Measurements from ENCODE around the gene HECTD4.
"Not testable (repeated sequence)": the region's sequence is repeated elsewhere in the genome, so short reads cannot be mapped to it uniquely, and the experiment has no call there.

The HECTD4 gene

DNA sequence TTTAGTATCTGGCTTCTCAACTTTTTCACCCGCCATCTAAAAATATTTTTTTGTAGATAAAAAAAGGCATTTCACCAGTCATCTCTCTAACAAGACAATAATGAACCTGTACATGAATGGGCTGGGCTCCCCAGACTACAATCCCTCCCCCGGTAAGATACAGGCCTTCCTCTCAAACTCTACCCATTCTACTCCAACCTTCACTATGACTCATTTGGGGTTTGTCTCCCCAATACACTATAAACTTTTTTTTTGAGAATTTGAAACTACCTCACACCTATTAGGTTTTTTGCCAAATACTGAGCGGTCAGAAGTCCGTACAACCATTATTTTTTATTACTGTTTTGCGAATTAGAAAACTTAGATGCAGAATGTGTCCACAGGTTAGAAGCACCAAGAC, 26.4 kb upstream of the HECTD4 start:
- Histone ChIP-seq H3F3A (ENCODE audit: control insufficient read depth, insufficient read depth) (peaks cover 64% of the 10 kb centered on the region), H3K4me1 (ENCODE audit: control insufficient read depth, low read length) (peaks cover 22% of the 10 kb centered on the region), H3K9me3 (ENCODE audit: control insufficient read depth, insufficient read depth, low read length) (no peaks in the 10 kb centered on the region), H3K9me2 (replicated peaks; ENCODE audit: control insufficient read depth, low read length) (no peaks in the 10 kb centered on the region), H3K27ac (ENCODE audit: low read depth, low read length) (peak overlapping the region; percentile 82), H3K4me3 (ENCODE audit: low read length) (peak overlapping the region; percentile 86), H3K4me2 (ENCODE audit: low read length) (peak overlapping the region; percentile 61), H3K79me2 (ENCODE audit: control insufficient read depth, low read length) (peaks cover 29% of the 10 kb centered on the region), H3K36me3 (ENCODE audit: control insufficient read depth, low read length) (peaks cover 54% of the 10 kb centered on the region), H3K27me3 (ENCODE audit: control insufficient read depth, low read length) (no peaks in the 10 kb centered on the region), H4K20me1 (ENCODE audit: control insufficient read depth, insufficient read depth, low read depth, low read length) (peaks cover 16% of the 10 kb centered on the region)
- no peak for TF ChIP-seq EZH2phosphoT487 (IDR thresholded peaks at IDR 0.05; ENCODE audit: borderline replicate concordance, low read length)

DNA sequence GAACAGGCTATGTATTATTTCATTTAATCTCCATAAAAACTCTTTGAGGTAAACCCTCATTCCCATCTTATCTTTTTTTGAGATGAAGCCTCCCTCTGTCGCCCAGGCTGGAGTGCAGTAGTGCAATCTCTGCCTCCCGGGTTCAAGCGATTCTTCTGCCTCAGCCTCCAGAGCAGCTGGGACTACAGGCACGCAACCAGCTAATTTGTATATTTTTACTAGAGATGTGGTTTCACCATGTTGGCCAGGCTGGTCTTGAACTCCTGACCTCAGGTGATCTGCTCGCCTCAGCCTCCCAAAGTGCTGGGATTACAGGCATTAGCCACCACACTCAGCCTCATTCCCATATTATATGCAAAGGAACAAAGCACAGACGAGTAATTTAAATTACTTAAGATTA, 25.5 kb upstream of the HECTD4 start:
- H3K4me1 ChIP-seq (ENCODE audit: control insufficient read depth, low read length) = peaks cover 22% of the 10 kb centered on the region
- H3K9me2 ChIP-seq (replicated peaks; ENCODE audit: control insufficient read depth, low read length); H3K27me3 ChIP-seq (ENCODE audit: control insufficient read depth, low read length); H3K9me3 ChIP-seq (ENCODE audit: control insufficient read depth, insufficient read depth, low read length): not testable (repeated sequence)
- peak overlapping the region; percentile 61 for H3K4me2 ChIP-seq (ENCODE audit: low read length)
- peaks cover 68% of the 10 kb centered on the region for H3F3A ChIP-seq (ENCODE audit: control insufficient read depth, insufficient read depth)
- H3K4me3 ChIP-seq (ENCODE audit: low read length) = peak overlapping the region; percentile 86
- peaks cover 16% of the 10 kb centered on the region for H4K20me1 ChIP-seq (ENCODE audit: control insufficient read depth, insufficient read depth, low read depth, low read length)
- peaks cover 29% of the 10 kb centered on the region for H3K79me2 ChIP-seq (ENCODE audit: control insufficient read depth, low read length)
- H3K27ac ChIP-seq (ENCODE audit: low read depth, low read length) = peak overlapping the region; percentile 82; the same call in 1 of the 2 replicates
- peaks cover 54% of the 10 kb centered on the region for H3K36me3 ChIP-seq (ENCODE audit: control insufficient read depth, low read length)

- Histone ChIP-seq H4K20me1 (ENCODE audit: control insufficient read depth, insufficient read depth, low read depth, low read length) (peaks cover 16% of the 10 kb centered on the region), H3K4me2 (ENCODE audit: low read length) (peak overlapping the region; percentile 61), H3K27me3 (ENCODE audit: control insufficient read depth, low read length) (no peaks in the 10 kb centered on the region), H3K9me2 (replicated peaks; ENCODE audit: control insufficient read depth, low read length) (no peaks in the 10 kb centered on the region), H3K4me1 (ENCODE audit: control insufficient read depth, low read length) (peaks cover 22% of the 10 kb centered on the region), H3K4me3 (ENCODE audit: low read length) (peak overlapping the region; percentile 86), H3F3A (ENCODE audit: control insufficient read depth, insufficient read depth) (peaks cover 76% of the 10 kb centered on the region), H3K27ac (ENCODE audit: low read depth, low read length) (0 out of 2 replicates have a peak overlapping the region, but pooled peaks have one; percentile 82), H3K9me3 (ENCODE audit: control insufficient read depth, insufficient read depth, low read length) (no peaks in the 10 kb centered on the region), H3K79me2 (ENCODE audit: control insufficient read depth, low read length) (peaks cover 29% of the 10 kb centered on the region), H3K36me3 (ENCODE audit: control insufficient read depth, low read length) (peaks cover 54% of the 10 kb centered on the region)
- TF ChIP-seq EZH2phosphoT487 (IDR thresholded peaks at IDR 0.05; ENCODE audit: borderline replicate concordance, low read length) = no peak
- TF ChIP-seq, protein P1, sequence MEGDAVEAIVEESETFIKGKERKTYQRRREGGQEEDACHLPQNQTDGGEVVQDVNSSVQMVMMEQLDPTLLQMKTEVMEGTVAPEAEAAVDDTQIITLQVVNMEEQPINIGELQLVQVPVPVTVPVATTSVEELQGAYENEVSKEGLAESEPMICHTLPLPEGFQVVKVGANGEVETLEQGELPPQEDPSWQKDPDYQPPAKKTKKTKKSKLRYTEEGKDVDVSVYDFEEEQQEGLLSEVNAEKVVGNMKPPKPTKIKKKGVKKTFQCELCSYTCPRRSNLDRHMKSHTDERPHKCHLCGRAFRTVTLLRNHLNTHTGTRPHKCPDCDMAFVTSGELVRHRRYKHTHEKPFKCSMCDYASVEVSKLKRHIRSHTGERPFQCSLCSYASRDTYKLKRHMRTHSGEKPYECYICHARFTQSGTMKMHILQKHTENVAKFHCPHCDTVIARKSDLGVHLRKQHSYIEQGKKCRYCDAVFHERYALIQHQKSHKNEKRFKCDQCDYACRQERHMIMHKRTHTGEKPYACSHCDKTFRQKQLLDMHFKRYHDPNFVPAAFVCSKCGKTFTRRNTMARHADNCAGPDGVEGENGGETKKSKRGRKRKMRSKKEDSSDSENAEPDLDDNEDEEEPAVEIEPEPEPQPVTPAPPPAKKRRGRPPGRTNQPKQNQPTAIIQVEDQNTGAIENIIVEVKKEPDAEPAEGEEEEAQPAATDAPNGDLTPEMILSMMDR (IDR thresholded peaks at IDR 0.05; ENCODE audit: low read depth, low read length, poor library complexity, severe bottlenecking) = no peak
Observed at GRCh38 chr12:112406519-112407488, 24.6 kb upstream of the HECTD4 start.

GRCh38 chr12:112401903-112402498, 19.8 kb upstream of the HECTD4 start:
- no peak overlapping the region for H3K4me2 ChIP-seq (ENCODE audit: low read length)
- peaks cover 47% of the 10 kb centered on the region for H3F3A ChIP-seq (ENCODE audit: control insufficient read depth, insufficient read depth)
- peaks cover 31% of the 10 kb centered on the region for H3K36me3 ChIP-seq (ENCODE audit: control insufficient read depth, low read length)
- no peaks in the 10 kb centered on the region for H3K9me2 ChIP-seq (replicated peaks; ENCODE audit: control insufficient read depth, low read length)
- peaks cover 5% of the 10 kb centered on the region for H3K79me2 ChIP-seq (ENCODE audit: control insufficient read depth, low read length)
- H3K27ac ChIP-seq (ENCODE audit: low read depth, low read length) = no peak overlapping the region
- H3K27me3 ChIP-seq (ENCODE audit: control insufficient read depth, low read length) = no peaks in the 10 kb centered on the region
- peaks cover 2% of the 10 kb centered on the region for H3K4me1 ChIP-seq (ENCODE audit: control insufficient read depth, low read length)
- TF ChIP-seq EZH2phosphoT487 (IDR thresholded peaks at IDR 0.05; ENCODE audit: borderline replicate concordance, low read length) = no peak
- peaks cover 6% of the 10 kb centered on the region; the same call in 1 of the 2 replicates for H4K20me1 ChIP-seq (ENCODE audit: control insufficient read depth, insufficient read depth, low read depth, low read length)
- H3K4me3 ChIP-seq (ENCODE audit: low read length) = no peak overlapping the region
- H3K9me3 ChIP-seq (ENCODE audit: control insufficient read depth, insufficient read depth, low read length) = no peaks in the 10 kb centered on the region
